DMS153 treated with DMSO at 0.1 percent for 48 hours (cell line): ENCODE results near the gene HDAC8.
A peak's percentile ranks its signal among the peaks of the same experiment; 100 is the strongest.
"Not testable (repeated sequence)": the region's sequence is repeated elsewhere in the genome, so short reads cannot be mapped to it uniquely, and the experiment has no call there.

Experiments
- DNase-seq: peaks from one replicate; lab custom pipeline; 2025; ENCODE audit not compliant: unreplicated experiment; lab: John Stamatoyannopoulos, UW

The HDAC8 gene

GRCh38 chrX:72572248-72573157, at the start of gene HDAC8:
Gene HDAC8 (minus strand): TSS chrX:72572843. CDS start chrX:72572761, 82 bp downstream.
- DNase-seq: peak; percentile 40

GRCh38 chrX:72621625-72622485, 49.2 kb upstream of the HDAC8 start:
- DNase-seq: no peak

GRCh38 chrX:72621163-72621562, 48.5 kb upstream of the HDAC8 start:
- no peak for DNase-seq

GRCh38 chrX:72620550-72621145, 48.0 kb upstream of the HDAC8 start:
- DNase-seq: no peak

GRCh38 chrX:72609313-72609712, 36.7 kb upstream of the HDAC8 start:
- DNase-seq: no peak

GRCh38 chrX:72604705-72605104, 32.1 kb upstream of the HDAC8 start:
- DNase-seq: no peak

GRCh38 chrX:72604112-72604511, 31.5 kb upstream of the HDAC8 start:
- DNase-seq: no peak

GRCh38 chrX:72591038-72591437, 18.4 kb upstream of the HDAC8 start:
- not testable (repeated sequence) for DNase-seq

GRCh38 chrX:72584163-72584562, 11.5 kb upstream of the HDAC8 start:
- DNase-seq: no peak

- no peak for DNase-seq
Measured at GRCh38 chrX:72576141-72576894, 3.7 kb upstream of the HDAC8 start.

GRCh38 chrX:72573158-72573511, 492 bp upstream of the HDAC8 start:
- no peak for DNase-seq

GRCh38 chrX:72569786-72570185, 2.9 kb downstream of the HDAC8 start:
- no peak for DNase-seq

- no peak for DNase-seq
Measured at GRCh38 chrX:72568406-72569092, 4.1 kb downstream of the HDAC8 start.

- DNase-seq: no peak
Measured at GRCh38 chrX:72566448-72566847, 6.2 kb downstream of the HDAC8 start.

GRCh38 chrX:72559655-72560054, 13.0 kb downstream of the HDAC8 start:
- not testable (repeated sequence) for DNase-seq

GRCh38 chrX:72554448-72555140, 18.0 kb downstream of the HDAC8 start:
- no peak for DNase-seq

GRCh38 chrX:72552443-72552842, 20.2 kb downstream of the HDAC8 start:
- DNase-seq: not testable (repeated sequence)

- no peak for DNase-seq
Measured at GRCh38 chrX:72545990-72546389, 26.7 kb downstream of the HDAC8 start.

- DNase-seq: no peak
Measured at GRCh38 chrX:72540318-72540717, 32.3 kb downstream of the HDAC8 start.

- no peak for DNase-seq
Measured at GRCh38 chrX:72539822-72540221, 32.8 kb downstream of the HDAC8 start.
